PC-3 (cell line): ENCODE results near the gene PPFIBP1. TPM values are rescaled to one million over a fixed set of nuclear protein-coding genes. Genes with fewer than 3 reads are reported as not detected.
A peak's percentile ranks its signal among the peaks of the same experiment; 100 is the strongest.

ENCODE experiments used
- ATAC-seq: fragments of 200-7000 bp; cut with Tn5 transposase; 2 replicates; pipeline ENCODE4 v1.9.1; 2020; ENCODE audit warnings: mild to moderate bottlenecking, moderate library complexity
- BruUV-seq: library from RNA; stranded (reverse); fragments of 400-500 nt; replicated peaks from 2 replicates; lab custom pipeline; 2021; lab: Mats Ljungman, UMichigan
- CTCF ChIA-PET: fragments of 300-600 bp; sonication (Branson Sonifier 250); formaldehyde crosslinking; loops from one replicate; lab custom pipeline; 2022; ENCODE audit warnings: antibody characterized with exemption; lab: Charles Lee
- POLR2A ChIA-PET: fragments of 300-600 bp; sonication (Branson Sonifier 250); formaldehyde crosslinking; loops from one replicate; lab custom pipeline; 2022; ENCODE audit warnings: antibody characterized with exemption; ENCODE audit not compliant: unreplicated experiment; lab: Charles Lee
- DNase-seq: peaks from one replicate; pipeline ENCODE4 v3.0.0-alpha.2; 2015
- H2AFZ ChIP-seq: fragments of 300-600 bp; sonication (generic); 2 replicates; pipeline ENCODE4 v1.6.0; 2016; ENCODE audit warnings: antibody characterized with exemption, low read length
- H3F3A ChIP-seq: fragments of 300-600 bp; sonication (generic); one replicate; pipeline ENCODE4 v1.6.0; 2017; ENCODE audit warnings: antibody characterized with exemption, low read length, control low read depth, mild to moderate bottlenecking; ENCODE audit not compliant: unreplicated experiment
- H3K27ac ChIP-seq: fragments of 300-600 bp; sonication (generic); 2 replicates; pipeline ENCODE4 v1.5.1; 2016; ENCODE audit warnings: mild to moderate bottlenecking, low read length
- H3K27me3 ChIP-seq: fragments of 300-600 bp; sonication (generic); 2 replicates; pipeline ENCODE4 v1.6.1; 2016; ENCODE audit warnings: low read length, mixed read lengths
- H3K36me3 ChIP-seq: fragments of 300-600 bp; sonication (generic); 2 replicates; pipeline ENCODE4 v1.6.1; 2016; ENCODE audit warnings: low read depth, mixed run types, low read length, mixed read lengths
- H3K4me1 ChIP-seq: fragments of 300-600 bp; sonication (generic); 2 replicates; pipeline ENCODE4 v1.5.1; 2016; ENCODE audit warnings: low read length; ENCODE audit not compliant: insufficient read depth
- H3K4me2 ChIP-seq: fragments of 300-600 bp; sonication (generic); 2 replicates; pipeline ENCODE4 v1.6.0; 2016; ENCODE audit warnings: low read length
- H3K4me3 ChIP-seq: fragments of 300-600 bp; sonication (generic); 2 replicates; pipeline ENCODE4 v1.5.1; 2016; ENCODE audit warnings: mild to moderate bottlenecking, low read length, mixed read lengths
- H3K79me2 ChIP-seq: fragments of 300-600 bp; sonication (generic); 2 replicates; pipeline ENCODE4 v1.6.1; 2017; ENCODE audit warnings: low read length, mixed read lengths
- H3K9ac ChIP-seq: fragments of 300-600 bp; sonication (generic); 2 replicates; pipeline ENCODE4 v1.6.0; 2016; ENCODE audit warnings: mild to moderate bottlenecking, low read length
- H3K9me2 ChIP-seq: fragments of 300-600 bp; sonication (generic); replicated peaks from 2 replicates; pipeline ENCODE4 v1.6.1; 2016; ENCODE audit warnings: mixed run types, low read length, mixed read lengths
- H3K9me3 ChIP-seq: fragments of 300-600 bp; sonication (generic); 2 replicates; pipeline ENCODE4 v1.6.1; 2016; ENCODE audit warnings: low read length, mixed read lengths
- H4K20me1 ChIP-seq: fragments of 300-600 bp; sonication (generic); 2 replicates; pipeline ENCODE4 v1.6.1; 2016; ENCODE audit warnings: low read length, mixed read lengths
- CTCF ChIP-seq: fragments of 300-600 bp; sonication (generic); conservative IDR thresholded peaks from 2 replicates; pipeline ENCODE4 v1.5.1; 2017; ENCODE audit warnings: antibody characterized with exemption, low read depth, mild to moderate bottlenecking, low read length
- EZH2 ChIP-seq: fragments of 300-600 bp; sonication (generic); IDR thresholded peaks from one replicate; pipeline ENCODE4 v1.6.1; 2017; ENCODE audit warnings: antibody characterized with exemption, mild to moderate bottlenecking, low read length; ENCODE audit not compliant: unreplicated experiment
- EZH2phosphoT487 ChIP-seq: fragments of 300-600 bp; sonication (generic); IDR thresholded peaks from 2 replicates; pipeline ENCODE4 v1.6.1; 2018; ENCODE audit warnings: mild to moderate bottlenecking, antibody characterized with exemption, low read length, borderline replicate concordance
- intact Hi-C: fragments of 100-400 bp; cut with micrococcal nuclease; formaldehyde crosslinking; loops from 2 replicates; pipeline ENCODE4 v1.9.0; 2023
- total RNA-seq: library from RNA; depleted of rRNA; stranded (reverse); fragments of >200 nt; gene quantifications from 2 replicates; pipeline ENCODE4 v1.2.3, GENCODE V29; 2014

PPFIBP1 gene
- total RNA-seq, 1 experiment from 2014 or later, result 56.9 TPM

GRCh38 chr12:27545665-27546064 is 21.7 kb downstream of the PPFIBP1 start:
- Histone ChIP-seq H3K9me2 (no peaks in the 10 kb centered on the region), H3K79me2 (peaks cover 80% of the 10 kb centered on the region)
- intact Hi-C loops, result no loop called here

GRCh38 chr12:27547592-27547991 is 23.6 kb downstream of the PPFIBP1 start:
- Histone ChIP-seq H4K20me1 (no peaks in the 10 kb centered on the region), H3K4me1 (peaks cover 38% of the 10 kb centered on the region), H3K4me3 (no peak overlapping the region), H2AFZ (no peak overlapping the region), H3K9me2 (no peaks in the 10 kb centered on the region), H3K9ac (no peak overlapping the region), H3K27ac (peak overlapping the region; percentile 94), H3K36me3 (no peaks in the 10 kb centered on the region), H3F3A (peaks cover 5% of the 10 kb centered on the region), H3K4me2 (no peak overlapping the region), H3K9me3 (no peaks in the 10 kb centered on the region), H3K27me3 (no peaks in the 10 kb centered on the region), H3K79me2 (peaks cover 78% of the 10 kb centered on the region)
- TF ChIP-seq EZH2, result no peak
- CTCF ChIA-PET, result no interaction called here
- POLR2A ChIA-PET, result no interaction called here
- no TSS peak for BruUV-seq
- intact Hi-C loops, result no loop called here
- ATAC-seq, result no peak
- DNase-seq, result no peak

More at GRCh38 chr12:27545665-27546064, 21.7 kb downstream of the PPFIBP1 start:
- Histone ChIP-seq H3K4me1 (peaks cover 33% of the 10 kb centered on the region), H3K4me2 (no peak overlapping the region), H3K9ac (no peak overlapping the region), H3K9me3 (no peaks in the 10 kb centered on the region), H3F3A (peaks cover 5% of the 10 kb centered on the region), H3K36me3 (no peaks in the 10 kb centered on the region), H3K4me3 (no peak overlapping the region), H2AFZ (no peak overlapping the region), H3K27ac (no peak overlapping the region), H4K20me1 (no peaks in the 10 kb centered on the region), H3K27me3 (no peaks in the 10 kb centered on the region)
- no TSS peak for BruUV-seq
- ChIA-PET POLR2A (no interaction called here), CTCF (no interaction called here)
- no peak for DNase-seq
- no peak for ATAC-seq
- TF ChIP-seq EZH2phosphoT487 (no peak), CTCF (no peak), EZH2 (no peak)

DNA sequence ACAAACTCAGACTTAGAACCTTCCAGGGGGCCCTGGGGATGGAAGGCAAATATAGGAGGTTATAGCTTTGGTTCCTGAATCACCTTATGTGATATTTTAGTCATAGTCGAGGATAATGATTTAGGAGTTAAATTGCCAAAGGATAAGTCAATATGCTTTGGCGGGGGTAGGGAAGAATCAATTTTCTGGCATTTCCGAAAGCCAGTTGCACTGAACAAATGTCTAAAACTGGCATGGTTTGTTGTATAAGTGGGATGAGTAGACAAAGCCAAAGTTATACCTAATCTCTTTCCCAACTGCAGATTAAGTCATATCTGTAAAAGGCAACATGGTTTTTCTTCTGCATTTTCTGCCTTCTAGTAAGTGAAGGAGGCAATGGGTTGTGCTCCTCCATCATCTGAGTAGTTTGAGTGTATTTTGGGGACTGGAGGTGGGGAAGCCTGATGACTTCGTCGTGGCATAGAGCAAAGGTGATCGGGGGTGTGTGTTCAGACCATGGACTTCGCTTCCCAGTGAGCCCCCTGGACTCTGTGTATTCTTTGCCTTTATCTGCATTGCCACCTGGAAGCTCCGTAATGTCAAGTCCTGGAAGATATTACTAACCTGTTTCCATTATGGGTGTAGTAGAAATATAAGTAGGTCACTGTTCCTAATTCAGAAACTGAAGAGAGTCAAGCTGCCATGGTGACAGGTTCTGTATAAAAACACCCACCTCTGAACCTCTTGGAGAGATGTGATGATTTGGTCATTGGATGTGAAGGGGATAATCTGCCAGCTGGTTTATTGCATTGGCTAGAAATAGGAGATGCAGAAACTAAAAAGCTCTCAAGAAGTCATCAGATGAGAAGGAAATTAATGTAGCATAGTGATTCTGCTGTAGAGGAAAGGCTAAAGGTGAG is 24.5 kb downstream of the PPFIBP1 start:
- Histone ChIP-seq H3K36me3 (no peaks in the 10 kb centered on the region), H3K9me2 (no peaks in the 10 kb centered on the region), H4K20me1 (no peaks in the 10 kb centered on the region), H3K4me2 (peak overlapping the region; percentile 79), H3F3A (peaks cover 5% of the 10 kb centered on the region), H3K9me3 (no peaks in the 10 kb centered on the region), H3K79me2 (peaks cover 78% of the 10 kb centered on the region), H3K27ac (peak overlapping the region; percentile 94), H3K4me3 (no peak overlapping the region), H3K27me3 (no peaks in the 10 kb centered on the region), H3K4me1 (peaks cover 38% of the 10 kb centered on the region), H3K9ac (peak overlapping the region; percentile 83), H2AFZ (no peak overlapping the region)
- no TSS peak for BruUV-seq
- DNase-seq (peak; percentile 35), ATAC-seq (peak; percentile 1; the same call in 1 of the 2 replicates)
- POLR2A ChIA-PET, result interaction anchor here (0.7 kb wide), 1 partner anchor 86 kb away, joined by 4 read pairs; no protein-coding TSS in a partner anchor
- CTCF ChIA-PET, result no interaction called here
- intact Hi-C loops, result loop anchor here (1.0 kb wide), 1 partner anchor 25 kb away; no protein-coding TSS in a partner anchor
- TF ChIP-seq EZH2, result no peak
- TF ChIP-seq EZH2phosphoT487, result no peak
- no peak for TF ChIP-seq CTCF
